Cortex of kidney (tissue), 1 donor: ENCODE measurements around the gene TK2.
"Not testable (repeated sequence)": the region's sequence is repeated elsewhere in the genome, so short reads cannot be mapped to it uniquely, and the experiment has no call there.

ENCODE experiments used
- DNase-seq: peaks from one replicate; lab custom pipeline; 2025; lab: John Stamatoyannopoulos, UW

Gene TK2

GRCh38 chr16:66519482-66520373 is 30.2 kb downstream of the TK2 start:
- DNase-seq: no peak

GRCh38 chr16:66517586-66518263 is 32.2 kb downstream of the TK2 start:
- DNase-seq: no peak

- no peak for DNase-seq
Observed at GRCh38 chr16:66516808-66517585, 32.9 kb downstream of the TK2 start.

- no peak for DNase-seq
Observed at GRCh38 chr16:66516509-66516807, 33.5 kb downstream of the TK2 start.

- DNase-seq: no peak
Observed at GRCh38 chr16:66515596-66516508, 34.1 kb downstream of the TK2 start.

- not testable (repeated sequence) for DNase-seq
Observed at GRCh38 chr16:66514980-66515595, 34.8 kb downstream of the TK2 start.

- not testable (repeated sequence) for DNase-seq
Observed at GRCh38 chr16:66514391-66514790, 35.5 kb downstream of the TK2 start.

- no peak for DNase-seq
Observed at GRCh38 chr16:66513111-66513723, 36.7 kb downstream of the TK2 start.

- no peak for DNase-seq
Observed at GRCh38 chr16:66512272-66513110, 37.4 kb downstream of the TK2 start.

- no peak for DNase-seq
Observed at GRCh38 chr16:66511602-66512271, 38.2 kb downstream of the TK2 start.

- DNase-seq: no peak
Observed at GRCh38 chr16:66510711-66511601, 39.0 kb downstream of the TK2 start.

GRCh38 chr16:66510298-66510697 is 39.6 kb downstream of the TK2 start:
- DNase-seq: no peak

GRCh38 chr16:66509576-66509975 is 40.3 kb downstream of the TK2 start:
- no peak for DNase-seq

- DNase-seq: no peak
Observed at GRCh38 chr16:66508914-66509496, 40.9 kb downstream of the TK2 start.

GRCh38 chr16:66508248-66508913 is 41.5 kb downstream of the TK2 start:
- DNase-seq: no peak

GRCh38 chr16:66507731-66508239 is 42.1 kb downstream of the TK2 start:
- no peak for DNase-seq

- no peak for DNase-seq
Observed at GRCh38 chr16:66503612-66504011, 46.3 kb downstream of the TK2 start.
